ENCODE results near the gene TBC1D1. TPM values are rescaled to one million over a fixed set of nuclear protein-coding genes. Genes with fewer than 3 reads are reported as not detected.
A peak's percentile ranks its signal among the peaks of the same experiment; 100 is the strongest.
"Not testable (repeated sequence)": the region's sequence is repeated elsewhere in the genome, so short reads cannot be mapped to it uniquely, and the experiment has no call there.

Gene TBC1D1
- total RNA-seq, 2 donors from 2014 or later: 23.3 to 28.7 TPM

- Histone ChIP-seq H3K27ac (no peak overlapping the region), H3K27me3 (no peaks in the 10 kb centered on the region), H3K4me3 (no peak overlapping the region), H3K9me3 (no peaks in the 10 kb centered on the region), H3K36me3 (replicated peaks in 1 of 2; ENCODE audit: insufficient read depth in 1 of 2, low read depth in 2 of 2) (peaks cover 0 to 4% of the 10 kb centered on the region in 2 donors), H3K4me1 (peaks cover 18% of the 10 kb centered on the region)
- ATAC-seq (no peak), DNase-seq (no peak)
- WGBS, 2 donors: 89 to 93% methylated on average over 5 of the region's 5 CpGs
- intact Hi-C loops (cut with DNase I): no loop called here
- no peak for TF ChIP-seq CTCF (IDR thresholded peaks at IDR 0.05)
- TF ChIP-seq POLR2A (IDR thresholded peaks at IDR 0.05): no peak
Measured at GRCh38 chr4:38017609-38018008, 126.7 kb downstream of the TBC1D1 start.

- intact Hi-C loops (cut with DNase I): no loop called here
- ATAC-seq (no peak), DNase-seq (no peak)
- Histone ChIP-seq H3K27me3 (no peaks in the 10 kb centered on the region), H3K4me1 (peaks cover 8% of the 10 kb centered on the region), H3K4me3 (no peak overlapping the region), H3K9me3 (no peaks in the 10 kb centered on the region), H3K27ac (no peak overlapping the region), H3K36me3 (replicated peaks in 1 of 2; ENCODE audit: insufficient read depth in 1 of 2, low read depth in 2 of 2) (peaks cover 0 to 4% of the 10 kb centered on the region in 2 donors)
- TF ChIP-seq CTCF (IDR thresholded peaks at IDR 0.05) (no peak), POLR2A (IDR thresholded peaks at IDR 0.05) (no peak)
- 97 to 98% methylated on average over 7 of the region's 7 CpGs for WGBS, 2 donors
Measured at GRCh38 chr4:38020386-38020785, 129.5 kb downstream of the TBC1D1 start.

GRCh38 chr4:38020961-38021360 lies 130.1 kb downstream of the TBC1D1 start:
- DNase-seq; H3K36me3 ChIP-seq (replicated peaks in 1 of 2; ENCODE audit: insufficient read depth in 1 of 2, low read depth in 2 of 2); H3K4me1 ChIP-seq; H3K9me3 ChIP-seq; H3K27me3 ChIP-seq; H3K27ac ChIP-seq; intact Hi-C loops (cut with DNase I); H3K4me3 ChIP-seq; ATAC-seq: not testable (repeated sequence)
- 90 to 97% methylated on average over 4 of the region's 4 CpGs for WGBS, 2 donors

GRCh38 chr4:38021751-38022150 lies 130.9 kb downstream of the TBC1D1 start:
- H3K9me3 ChIP-seq: no peaks in the 10 kb centered on the region
- no peak for DNase-seq
- H3K27me3 ChIP-seq: no peaks in the 10 kb centered on the region
- intact Hi-C loops (cut with DNase I): no loop called here
- H3K36me3 ChIP-seq (replicated peaks in 1 of 2; ENCODE audit: insufficient read depth in 1 of 2, low read depth in 2 of 2): peaks cover 0 to 4% of the 10 kb centered on the region in 2 donors
- peaks cover 8% of the 10 kb centered on the region for H3K4me1 ChIP-seq
- no peak overlapping the region for H3K4me3 ChIP-seq
- no peak overlapping the region for H3K27ac ChIP-seq
- TF ChIP-seq POLR2A (IDR thresholded peaks at IDR 0.05): no peak
- TF ChIP-seq CTCF (IDR thresholded peaks at IDR 0.05): no peak
- no peak for ATAC-seq
- WGBS, 2 donors: 68 to 73% methylated on average over 3 of the region's 3 CpGs

GRCh38 chr4:38023347-38024205 lies 132.7 kb downstream of the TBC1D1 start:
- 67 to 71% methylated on average over 13 of the region's 13 CpGs for WGBS, 2 donors
- no peak overlapping the region for H3K4me3 ChIP-seq
- DNase-seq: no peak
- H3K27ac ChIP-seq: peak overlapping the region in 1 of 4 donors; percentile 48
- intact Hi-C loops (cut with DNase I): no loop called here
- H3K4me1 ChIP-seq: peaks cover 8% of the 10 kb centered on the region
- no peak for ATAC-seq
- no peak for TF ChIP-seq CTCF (IDR thresholded peaks at IDR 0.05)
- no peak for TF ChIP-seq POLR2A (IDR thresholded peaks at IDR 0.05)
- H3K9me3 ChIP-seq: no peaks in the 10 kb centered on the region
- H3K27me3 ChIP-seq: no peaks in the 10 kb centered on the region
- peaks cover 0 to 7% of the 10 kb centered on the region in 2 donors for H3K36me3 ChIP-seq (replicated peaks in 1 of 2; ENCODE audit: insufficient read depth in 1 of 2, low read depth in 2 of 2)

Measured in body of pancreas (tissue), 4 donors.